HepG2 (cell line): Measurements from ENCODE around the gene SASH1. TPM values are rescaled to one million over a fixed set of nuclear protein-coding genes. Genes with fewer than 3 reads are reported as not detected.

Experiments used
- ATAC-seq: fragments of 200-7000 bp; cut with Tn5 transposase; 3 replicates; pipeline ENCODE4 v1.9.1; 2020; ENCODE audit warnings: mild to moderate bottlenecking, moderate library complexity
- BruUV-seq: library from RNA; stranded (reverse); fragments of 400-500 nt; replicated peaks from 2 replicates; lab custom pipeline; 2021; lab: Mats Ljungman, UMichigan
- CTCF ChIA-PET: fragments of 300-600 bp; formaldehyde crosslinking; extraction: SDS; loops from one replicate; lab custom pipeline; 2021; ENCODE audit warnings: low total read pairs, inconsistent platforms, low intra/inter-chr PET ratio; lab: Yijun Ruan, JAX
- POLR2A ChIA-PET: fragments of 350-600 bp; sonication (Branson Sonifier 250); formaldehyde crosslinking; loops from one replicate; lab custom pipeline; 2020; ENCODE audit warnings: antibody characterized with exemption, inconsistent platforms; lab: Yijun Ruan, JAX
- DNase-seq: peaks from one replicate; pipeline ENCODE4 v3.0.0-alpha.2; 2015; ENCODE audit warnings: low spot score
- FAIRE-seq: peaks from 3 replicates; lab custom pipeline; 2011; peaks lifted over from hg19 to GRCh38; lab: Jason Lieb, UNC
- H2AFZ ChIP-seq: one replicate; pipeline ENCODE4 v1.6.1; 2011; ENCODE audit warnings: low read length, inconsistent platforms
- H3K27ac ChIP-seq: fragments of 300-600 bp; 3 replicates; pipeline ENCODE4 v1.8.0; 2011; ENCODE audit warnings: mixed run types, mild to moderate bottlenecking, mixed read lengths, low read length, inconsistent platforms; ENCODE audit not compliant: insufficient read depth; ENCODE audit errors: extremely low read length
- H3K27me3 ChIP-seq, 2 experiments: fragments of 200-600 bp in 1 of 2; 2 replicates in 1 of 2; 3 replicates in 1 of 2; pipeline versions ENCODE4 v1.6.0 to v1.8.0; 2011; ENCODE audit warnings: low read length in 2 of 2, mild to moderate bottlenecking in 2 of 2, moderate library complexity in 2 of 2, inconsistent platforms in 1 of 2; ENCODE audit not compliant: insufficient read depth in 2 of 2, control insufficient read depth in 1 of 2
- H3K36me3 ChIP-seq, 2 experiments: fragments of 200-600 bp in 1 of 2; replicated peaks in 1 of 2; 2 replicates in 1 of 2; 3 replicates in 1 of 2; pipeline versions ENCODE4 v1.5.1 to v1.8.0; 2011; ENCODE audit warnings: low read length in 2 of 2, inconsistent platforms in 1 of 2; ENCODE audit not compliant: insufficient read depth in 2 of 2, control insufficient read depth in 1 of 2
- H3K4me1 ChIP-seq: 2 replicates; pipeline ENCODE4 v1.5.1; 2012; ENCODE audit warnings: low read length, inconsistent platforms; ENCODE audit not compliant: insufficient read depth
- H3K4me2 ChIP-seq: 2 replicates; pipeline ENCODE4 v1.6.0; 2011; ENCODE audit warnings: low read depth, low read length, inconsistent platforms
- H3K4me3 ChIP-seq, 3 experiments: fragments of 200-600 bp in 1 of 3; sonication (generic), shearing (Covaris generic) in 1 of 3; replicated peaks in 1 of 3; 2 replicates each; pipeline ENCODE4 v1.5.1; 2011 to 2016; ENCODE audit warnings: low read length in 3 of 3, inconsistent platforms in 2 of 3, low read depth in 2 of 3, mild to moderate bottlenecking in 2 of 3, control low read depth in 1 of 3, mixed read lengths in 1 of 3; ENCODE audit not compliant: insufficient read depth in 1 of 3
- H3K79me2 ChIP-seq: one replicate; pipeline ENCODE4 v1.6.1; 2011; ENCODE audit warnings: low read length, inconsistent platforms; ENCODE audit not compliant: insufficient read depth
- H3K9ac ChIP-seq: 2 replicates; pipeline ENCODE4 v1.6.0; 2011; ENCODE audit warnings: mild to moderate bottlenecking, low read depth, low read length, inconsistent platforms; ENCODE audit not compliant: insufficient read depth
- H3K9me3 ChIP-seq: 2 replicates; pipeline ENCODE4 v1.5.1; 2012; ENCODE audit warnings: mild to moderate bottlenecking, low read length
- H4K20me1 ChIP-seq: 2 replicates; pipeline ENCODE4 v1.6.0; 2011; ENCODE audit warnings: inconsistent platforms, mild to moderate bottlenecking, low read length, moderate library complexity; ENCODE audit not compliant: insufficient read depth
- GTF3A ChIP-seq: sonication (generic); formaldehyde crosslinking; conservative IDR thresholded peaks from 2 replicates; pipeline ENCODE4 v1.4.0; 2020; ENCODE audit warnings: mild to moderate bottlenecking, missing genetic modification reagents
- PHF21A ChIP-seq: sonication (generic); formaldehyde crosslinking; IDR thresholded peaks from 2 replicates; pipeline ENCODE4 v1.5.0; 2020; ENCODE audit warnings: mild to moderate bottlenecking, missing genetic modification reagents
- ZNF530 ChIP-seq: sonication (generic); formaldehyde crosslinking; IDR thresholded peaks from 2 replicates; pipeline ENCODE4 v1.5.0; 2020; ENCODE audit warnings: low read depth, mild to moderate bottlenecking, missing genetic modification reagents
- WGBS: methylation state at CpG from one replicate; pipeline ENCODE4 v1.1.6; 2017; ENCODE audit warnings: low lambda C conversion rate; 5-methylcytosine and 5-hydroxymethylcytosine counted together
- in situ Hi-C: cut with HindIII; loops from 2 replicates; pipeline ENCODE4 v1.10.0; 2017; ENCODE audit warnings: low pct_unique_long_range_greater_than_20kb; ENCODE audit not compliant: extremely low pct_ligation_motif_present
- intact Hi-C: fragments of 100-400 bp; cut with micrococcal nuclease; formaldehyde crosslinking; loops from one replicate; pipeline ENCODE4 v1.10.0; 2022; ENCODE audit not compliant: unreplicated experiment
- polyA plus RNA-seq, 8 experiments: library from polyadenylated mRNA; depleted of rRNA in 3 of 8; stranded (reverse) in 7 of 8; unstranded in 1 of 8; fragments of >200 nt; fragmentation: Illumina TruSeq in 4 of 8; extraction: Trizol in 4 of 8; gene quantifications; 2 replicates each; pipeline versions ENCODE4 v1.2.1 to v1.2.3, GENCODE V29; 2011 to 2016; ENCODE audit warnings: low read depth in 4 of 8, missing spikeins in 1 of 8, mixed read lengths in 1 of 8; ENCODE audit not compliant: insufficient read depth in 1 of 8
- total RNA-seq, 5 experiments: library from RNA; depleted of rRNA; stranded (reverse); fragments of >200 nt; fragmentation: Illumina TruSeq; extraction: Trizol; gene quantifications; 2 replicates each; pipeline ENCODE4 v1.2.3, GENCODE V29; 2016; ENCODE audit warnings: low read depth in 1 of 5
- TF ChIP-seq, protein P1 (sequence below): sonication (generic); formaldehyde crosslinking; IDR thresholded peaks from 2 replicates; pipeline ENCODE4 v1.4.0; 2020; ENCODE audit warnings: missing genetic modification reagents
- TF ChIP-seq, protein P2 (sequence below): sonication (generic); formaldehyde crosslinking; IDR thresholded peaks from 2 replicates; pipeline ENCODE4 v1.4.0; 2020; ENCODE audit warnings: low read depth, missing genetic modification reagents

SASH1 gene
- total and polyA plus RNA-seq, 2 of the 13 experiments (the other 11 are each of a cell fraction or from before 2014, with no cell fraction given): 7.5 to 8.2 TPM

DNA sequence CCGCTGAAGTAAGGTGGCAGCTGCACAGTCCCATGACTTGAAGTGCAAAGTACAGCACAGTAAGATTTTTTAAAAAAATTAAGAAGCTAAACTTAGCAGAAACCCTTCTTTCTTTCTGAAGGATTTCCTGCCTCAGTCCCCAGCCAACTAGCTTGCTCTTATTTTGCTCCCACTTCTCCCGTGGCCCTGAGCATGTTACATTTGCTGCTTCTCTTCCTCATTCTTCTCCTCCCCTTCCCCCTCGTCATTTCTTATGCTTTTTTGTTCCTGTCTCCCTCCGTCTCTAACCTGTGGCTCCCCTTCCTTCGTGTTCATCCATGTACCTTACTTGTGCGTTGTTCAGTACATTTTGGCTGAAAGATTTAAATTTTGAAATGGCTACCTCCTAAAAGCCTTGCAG, 123.0 kb downstream of the SASH1 start:
- Histone ChIP-seq H4K20me1 (0 out of 2 replicates have a peak, but pooled peaks cover 4% of the 10 kb centered on the region), H3K27ac (no peak overlapping the region), H3K9me3 (no peaks in the 10 kb centered on the region), H3K79me2 (no peaks in the 10 kb centered on the region), H3K9ac (no peak overlapping the region), H3K4me3 (no peak overlapping the region), H3K36me3 (peaks cover 0 to 6% of the 10 kb centered on the region in 2 experiments; a peak in 2 of 5 replicates), H3K4me2 (no peak overlapping the region), H2AFZ (no peak overlapping the region), H3K4me1 (no peaks in the 10 kb centered on the region), H3K27me3 (no peaks in the 10 kb centered on the region)
- BruUV-seq: no TSS peak
- in situ Hi-C loops (no loop called here), intact Hi-C loops (loop anchor here (2.0 kb wide), 1 partner anchor 215 kb away; no protein-coding TSS in a partner anchor)
- FAIRE-seq (no peak), ATAC-seq (no peak), DNase-seq (no peak)
- ChIA-PET CTCF (interaction anchor here (1.7 to 4.3 kb wide), 3 partner anchors 286 to 321 kb away, joined by 6 to 60 read pairs (median 8); no protein-coding TSS in a partner anchor), POLR2A (no interaction called here)
- WGBS: 86% methylated on average over 6 of the region's 6 CpGs
- no peak for TF ChIP-seq ZNF530 (CRISPR knock-in tag)

DNA sequence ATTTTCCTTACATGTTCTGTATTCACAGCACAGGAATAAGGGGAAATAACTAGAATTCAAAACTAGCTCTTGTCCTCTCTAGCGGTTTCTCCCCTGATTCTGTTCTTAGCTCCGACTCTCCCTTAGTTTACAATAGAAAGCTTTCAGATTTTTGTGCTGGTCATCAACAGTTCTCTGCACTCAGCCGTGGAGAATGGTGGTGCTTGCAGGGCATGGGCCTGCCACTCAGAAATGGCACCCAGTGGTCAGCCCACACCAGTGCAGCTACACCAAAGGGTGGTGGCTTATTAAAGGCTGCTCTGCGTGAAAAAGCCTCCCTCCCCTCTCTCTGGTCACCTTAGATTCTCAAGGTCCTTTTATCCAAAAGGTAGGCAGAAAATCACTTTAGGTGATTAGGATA, 123.5 kb downstream of the SASH1 start:
- no TSS peak for BruUV-seq
- H2AFZ ChIP-seq: no peak overlapping the region
- no peak overlapping the region for H3K9ac ChIP-seq
- POLR2A ChIA-PET: no interaction called here
- intact Hi-C loops (no loop called here), in situ Hi-C loops (no loop called here)
- no peak overlapping the region for H3K4me3 ChIP-seq
- H4K20me1 ChIP-seq: 0 out of 2 replicates have a peak, but pooled peaks cover 4% of the 10 kb centered on the region
- CTCF ChIA-PET: interaction anchor here (4.3 kb wide), 1 partner anchor 289 kb away, joined by 60 read pairs; no protein-coding TSS in a partner anchor
- ATAC-seq: peak; percentile 61
- no peaks in the 10 kb centered on the region for H3K9me3 ChIP-seq
- FAIRE-seq: no peak
- WGBS: 93% methylated on average over 4 of the region's 4 CpGs
- peaks cover 1 to 10% of the 10 kb centered on the region in 2 experiments; a peak in 3 of 5 replicates for H3K36me3 ChIP-seq
- H3K4me1 ChIP-seq: no peaks in the 10 kb centered on the region
- H3K79me2 ChIP-seq: no peaks in the 10 kb centered on the region
- DNase-seq: no peak
- H3K27me3 ChIP-seq: no peaks in the 10 kb centered on the region
- no peak overlapping the region for H3K27ac ChIP-seq
- H3K4me2 ChIP-seq: no peak overlapping the region
- TF ChIP-seq GTF3A (CRISPR knock-in tag): no peak
- TF ChIP-seq, protein P1, sequence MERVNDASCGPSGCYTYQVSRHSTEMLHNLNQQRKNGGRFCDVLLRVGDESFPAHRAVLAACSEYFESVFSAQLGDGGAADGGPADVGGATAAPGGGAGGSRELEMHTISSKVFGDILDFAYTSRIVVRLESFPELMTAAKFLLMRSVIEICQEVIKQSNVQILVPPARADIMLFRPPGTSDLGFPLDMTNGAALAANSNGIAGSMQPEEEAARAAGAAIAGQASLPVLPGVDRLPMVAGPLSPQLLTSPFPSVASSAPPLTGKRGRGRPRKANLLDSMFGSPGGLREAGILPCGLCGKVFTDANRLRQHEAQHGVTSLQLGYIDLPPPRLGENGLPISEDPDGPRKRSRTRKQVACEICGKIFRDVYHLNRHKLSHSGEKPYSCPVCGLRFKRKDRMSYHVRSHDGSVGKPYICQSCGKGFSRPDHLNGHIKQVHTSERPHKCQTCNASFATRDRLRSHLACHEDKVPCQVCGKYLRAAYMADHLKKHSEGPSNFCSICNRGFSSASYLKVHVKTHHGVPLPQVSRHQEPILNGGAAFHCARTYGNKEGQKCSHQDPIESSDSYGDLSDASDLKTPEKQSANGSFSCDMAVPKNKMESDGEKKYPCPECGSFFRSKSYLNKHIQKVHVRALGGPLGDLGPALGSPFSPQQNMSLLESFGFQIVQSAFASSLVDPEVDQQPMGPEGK: no peak
- TF ChIP-seq, protein P2, sequence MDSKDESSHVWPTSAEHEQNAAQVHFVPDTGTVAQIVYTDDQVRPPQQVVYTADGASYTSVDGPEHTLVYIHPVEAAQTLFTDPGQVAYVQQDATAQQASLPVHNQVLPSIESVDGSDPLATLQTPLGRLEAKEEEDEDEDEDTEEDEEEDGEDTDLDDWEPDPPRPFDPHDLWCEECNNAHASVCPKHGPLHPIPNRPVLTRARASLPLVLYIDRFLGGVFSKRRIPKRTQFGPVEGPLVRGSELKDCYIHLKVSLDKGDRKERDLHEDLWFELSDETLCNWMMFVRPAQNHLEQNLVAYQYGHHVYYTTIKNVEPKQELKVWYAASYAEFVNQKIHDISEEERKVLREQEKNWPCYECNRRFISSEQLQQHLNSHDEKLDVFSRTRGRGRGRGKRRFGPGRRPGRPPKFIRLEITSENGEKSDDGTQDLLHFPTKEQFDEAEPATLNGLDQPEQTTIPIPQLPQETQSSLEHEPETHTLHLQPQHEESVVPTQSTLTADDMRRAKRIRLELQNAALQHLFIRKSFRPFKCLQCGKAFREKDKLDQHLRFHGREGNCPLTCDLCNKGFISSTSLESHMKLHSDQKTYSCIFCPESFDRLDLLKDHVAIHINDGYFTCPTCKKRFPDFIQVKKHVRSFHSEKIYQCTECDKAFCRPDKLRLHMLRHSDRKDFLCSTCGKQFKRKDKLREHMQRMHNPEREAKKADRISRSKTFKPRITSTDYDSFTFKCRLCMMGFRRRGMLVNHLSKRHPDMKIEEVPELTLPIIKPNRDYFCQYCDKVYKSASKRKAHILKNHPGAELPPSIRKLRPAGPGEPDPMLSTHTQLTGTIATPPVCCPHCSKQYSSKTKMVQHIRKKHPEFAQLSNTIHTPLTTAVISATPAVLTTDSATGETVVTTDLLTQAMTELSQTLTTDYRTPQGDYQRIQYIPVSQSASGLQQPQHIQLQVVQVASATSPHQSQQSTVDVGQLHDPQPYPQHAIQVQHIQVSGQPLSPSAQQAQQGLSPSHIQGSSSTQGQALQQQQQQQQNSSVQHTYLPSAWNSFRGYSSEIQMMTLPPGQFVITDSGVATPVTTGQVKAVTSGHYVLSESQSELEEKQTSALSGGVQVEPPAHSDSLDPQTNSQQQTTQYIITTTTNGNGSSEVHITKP (CRISPR knock-in tag): no peak
- no peak for TF ChIP-seq PHF21A (CRISPR knock-in tag)
